Measurements from ENCODE around the gene FREM2. TPM values are rescaled to one million over a fixed set of nuclear protein-coding genes. Genes with fewer than 3 reads are reported as not detected.

The FREM2 gene
- total RNA-seq, 1 experiment from 2014 or later: 0.46 TPM

DNA sequence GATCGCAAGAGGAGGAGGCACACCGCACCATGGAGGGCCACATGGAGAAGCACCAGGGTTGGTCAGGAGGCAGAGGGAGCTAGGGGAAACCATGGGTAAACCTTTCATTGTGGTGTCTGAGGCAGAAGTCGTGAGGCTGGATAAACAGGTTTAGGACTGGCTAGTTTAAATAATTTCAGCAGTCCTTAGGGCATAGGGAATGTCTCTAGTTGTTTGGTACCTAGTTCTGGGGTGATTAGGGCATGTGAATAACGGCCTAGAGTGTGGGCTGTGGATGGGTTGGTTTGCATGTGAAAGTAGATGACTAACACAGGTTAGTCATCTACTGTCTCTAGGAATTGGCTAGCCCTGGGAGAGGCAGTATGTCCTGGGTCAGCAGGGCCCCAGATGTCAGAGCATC is 201.4 kb downstream of the FREM2 start:
- DNase-seq (ENCODE audit: low spot score): no peak

- DNase-seq (ENCODE audit: low spot score): no peak
These were observed 208.2 kb downstream of the FREM2 start for GRCh38 chr13:38895075-38895474.

DNA sequence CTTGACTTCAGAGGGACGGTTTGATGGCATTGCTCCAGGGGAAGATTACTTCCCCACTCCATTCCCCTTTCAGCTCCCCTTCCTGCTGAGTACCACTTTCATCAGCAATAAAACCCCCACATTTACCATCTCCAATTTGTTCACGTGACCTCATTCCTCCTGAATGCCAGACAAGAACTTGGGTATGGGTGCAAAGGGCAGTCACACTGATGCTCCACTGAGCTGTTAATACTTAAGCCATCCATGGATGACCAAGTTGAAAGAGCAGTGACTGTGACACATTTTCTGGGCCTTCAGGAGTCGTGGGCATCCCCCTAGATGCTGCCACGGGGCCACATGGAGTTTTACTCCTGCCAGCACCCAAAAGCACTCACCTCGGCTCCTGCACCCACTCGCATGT is 210.6 kb downstream of the FREM2 start:
- DNase-seq (ENCODE audit: low spot score): no peak

DNA sequence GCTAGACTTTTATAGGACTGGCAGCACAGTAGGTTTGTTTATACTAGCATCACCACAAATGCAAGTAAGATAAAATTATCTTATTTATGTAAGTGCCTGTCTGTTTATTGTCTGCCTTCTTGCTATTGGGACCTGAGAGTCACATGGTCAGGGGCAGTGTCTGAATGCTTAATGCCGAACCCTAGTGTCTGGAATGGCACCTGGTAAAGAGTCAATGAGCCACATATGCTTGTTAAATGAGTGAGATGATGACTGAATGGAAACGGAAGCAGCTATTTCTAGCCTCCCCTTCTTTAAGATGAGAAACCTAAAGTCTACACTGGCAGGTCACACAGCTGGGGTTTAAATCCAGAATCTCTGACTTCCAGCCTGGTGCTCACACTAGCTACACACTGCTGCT is 211.6 kb downstream of the FREM2 start:
- peak; percentile 57 for DNase-seq (ENCODE audit: low spot score)

GRCh38 chr13:38899571-38899970 is 212.7 kb downstream of the FREM2 start:
- DNase-seq (ENCODE audit: low spot score): no peak

GRCh38 chr13:38900188-38900587 is 213.3 kb downstream of the FREM2 start:
- DNase-seq (ENCODE audit: low spot score): no peak

GRCh38 chr13:38902551-38902950 is 215.7 kb downstream of the FREM2 start:
- no peak for DNase-seq (ENCODE audit: low spot score)

DNA sequence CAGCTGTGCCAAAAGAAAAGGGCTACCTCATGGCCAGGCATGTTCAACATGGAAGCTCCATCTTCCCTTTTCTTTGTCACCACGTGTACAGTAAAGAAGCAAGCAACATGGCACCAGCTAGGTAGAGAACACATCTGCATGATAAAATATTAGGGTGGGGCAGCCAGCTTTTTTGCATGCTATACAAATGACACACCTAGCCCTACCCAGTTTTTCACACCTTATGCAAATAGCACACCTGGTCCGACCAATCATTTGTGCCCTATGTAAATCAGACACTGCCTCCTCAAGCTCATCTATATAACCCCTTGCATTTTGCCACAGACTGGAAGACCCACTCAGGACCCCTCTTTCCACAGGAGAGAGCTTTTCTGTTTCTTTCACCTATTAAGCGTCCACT is 218.2 kb downstream of the FREM2 start:
- DNase-seq (ENCODE audit: low spot score): no peak

GRCh38 chr13:38905861-38906260 is 219.0 kb downstream of the FREM2 start:
- no peak for DNase-seq (ENCODE audit: low spot score)

GRCh38 chr13:38908574-38908973 is 221.7 kb downstream of the FREM2 start:
- no peak for DNase-seq (ENCODE audit: low spot score)

DNA sequence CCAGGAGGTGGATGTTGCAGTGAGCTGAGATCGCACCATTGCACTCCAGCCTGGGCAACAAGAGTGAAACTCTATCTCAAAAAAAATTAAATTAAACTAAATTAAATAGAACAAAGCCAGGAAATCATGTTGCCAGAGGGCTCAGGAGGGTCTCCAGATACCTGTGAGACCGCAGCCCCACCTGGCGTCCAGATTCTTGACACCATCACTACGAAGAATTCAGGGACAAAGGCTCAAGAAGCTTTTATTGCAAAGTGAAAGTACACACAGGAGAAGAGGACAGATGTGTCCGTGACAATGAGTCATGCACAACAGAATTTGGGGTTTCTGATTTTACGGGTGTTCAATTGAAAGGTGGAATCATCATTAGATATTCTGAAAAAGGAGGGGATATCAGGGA is 227.2 kb downstream of the FREM2 start:
- no peak for DNase-seq (ENCODE audit: low spot score)

DNA sequence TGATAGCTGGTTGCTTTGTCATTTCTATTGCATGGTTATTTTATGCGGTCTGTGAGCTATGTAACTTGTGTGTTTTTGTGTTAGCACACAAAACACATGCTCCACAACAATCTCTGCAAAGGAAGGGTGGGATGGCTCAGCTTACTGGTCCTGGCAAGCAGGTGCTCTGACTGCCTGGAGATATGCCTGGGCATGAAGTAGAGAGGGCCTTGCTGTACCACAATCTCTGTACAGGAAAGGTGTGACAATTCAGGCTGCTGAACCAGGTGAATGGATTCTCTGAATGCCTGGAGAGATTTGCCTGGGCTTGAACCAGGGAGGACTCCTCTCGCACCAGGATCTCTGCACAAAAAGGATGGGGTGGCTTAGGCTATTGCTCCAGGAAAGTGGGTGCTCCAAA is 234.2 kb downstream of the FREM2 start:
- no peak for DNase-seq (ENCODE audit: low spot score)

DNA sequence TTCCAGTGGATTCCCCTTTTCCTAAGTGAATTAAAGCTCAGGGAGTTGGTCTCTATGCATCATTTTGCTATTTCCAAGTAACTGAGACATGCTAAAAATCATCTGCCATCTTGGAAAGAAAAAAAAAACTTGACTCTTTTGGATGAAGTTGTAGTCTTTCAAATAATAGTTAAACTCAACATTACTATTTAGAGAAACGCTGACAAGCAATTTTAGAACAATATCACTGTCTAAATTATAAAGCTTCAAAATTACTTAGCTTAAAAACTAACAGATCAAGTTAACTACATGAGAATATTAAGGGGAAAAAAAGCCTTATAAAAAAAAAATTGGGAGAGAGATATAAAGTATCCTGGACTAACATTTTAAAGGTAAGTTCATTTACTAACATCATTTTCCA is 235.3 kb downstream of the FREM2 start:
- no peak for DNase-seq (ENCODE audit: low spot score)

- DNase-seq (ENCODE audit: low spot score): no peak
These were observed 246.9 kb downstream of the FREM2 start for GRCh38 chr13:38933786-38934185.
